GM12878 (cell line): ENCODE results near the gene PFN3. TPM values are rescaled to one million over a fixed set of nuclear protein-coding genes. Genes with fewer than 3 reads are reported as not detected.
A peak's percentile ranks its signal among the peaks of the same experiment; 100 is the strongest.

Source experiments
- BHLHE40 ChIP-seq, 2 experiments: fragments of 450-650 bp in 1 of 2; IDR thresholded peaks; 2 replicates each; pipeline ENCODE4 v1.6.1; 2011 to 2017; ENCODE audit warnings: low read depth in 2 of 2, borderline replicate concordance in 1 of 2, improper control_type of control experiment in 1 of 2, low read length in 1 of 2, mild to moderate bottlenecking in 1 of 2
- BRCA1 ChIP-seq: IDR thresholded peaks from 2 replicates; pipeline ENCODE4 v1.6.1; 2011; ENCODE audit warnings: low read depth, low read length, improper control_type of control experiment
- CTCF ChIP-seq, 3 experiments: IDR thresholded peaks in 2 of 3; conservative IDR thresholded peaks in 1 of 3; 2 replicates each; pipeline ENCODE4 v1.5.1; 2011; ENCODE audit warnings: low read depth in 3 of 3, low read length in 3 of 3, mild to moderate bottlenecking in 3 of 3, control low read depth in 2 of 3, moderate library complexity in 2 of 3, inconsistent platforms in 1 of 3, mixed read lengths in 1 of 3; ENCODE audit not compliant: control insufficient read depth in 2 of 3, insufficient read depth in 1 of 3; ENCODE audit errors: extremely low read depth in 1 of 3
- DPF2 ChIP-seq: fragments of 450-650 bp; IDR thresholded peaks from 2 replicates; pipeline ENCODE4 v1.6.1; 2017; ENCODE audit warnings: mild to moderate bottlenecking
- FOXK2 ChIP-seq: fragments of 450-650 bp; IDR thresholded peaks from 2 replicates; pipeline ENCODE4 v1.6.1; 2017; ENCODE audit warnings: mild to moderate bottlenecking, moderate library complexity
- HDAC6 ChIP-seq: fragments of 200-600 bp; sonication (generic); IDR thresholded peaks from one replicate; pipeline ENCODE4 v1.8.0; 2017; ENCODE audit warnings: antibody characterized with exemption; ENCODE audit not compliant: unreplicated experiment
- LARP7 ChIP-seq: fragments of 450-650 bp; IDR thresholded peaks from 2 replicates; pipeline ENCODE4 v1.6.1; 2017; ENCODE audit warnings: mild to moderate bottlenecking
- NFIC ChIP-seq: IDR thresholded peaks from 2 replicates; pipeline ENCODE4 v1.6.1; 2012; ENCODE audit warnings: low read depth, mild to moderate bottlenecking, inconsistent platforms, low read length, moderate library complexity
- NR2F1 ChIP-seq: fragments of 450-650 bp; conservative IDR thresholded peaks from 2 replicates; pipeline ENCODE4 v1.6.1; 2017; ENCODE audit warnings: mild to moderate bottlenecking
- POLR2A ChIP-seq: IDR thresholded peaks from 2 replicates; pipeline ENCODE4 v1.6.1; 2011; ENCODE audit warnings: low read depth, mild to moderate bottlenecking, low read length
- POU2F2 ChIP-seq: IDR thresholded peaks from 3 replicates; pipeline ENCODE4 v1.6.1; 2011; ENCODE audit warnings: low read depth, mild to moderate bottlenecking, low read length, borderline replicate concordance
- RFX5 ChIP-seq: IDR thresholded peaks from 2 replicates; pipeline ENCODE4 v1.6.1; 2011; ENCODE audit warnings: low read depth, low read length, improper control_type of control experiment
- SMC3 ChIP-seq: IDR thresholded peaks from 2 replicates; pipeline ENCODE4 v1.6.1; 2011; ENCODE audit warnings: low read length, improper control_type of control experiment, borderline replicate concordance
- SP1 ChIP-seq: IDR thresholded peaks from one replicate; pipeline ENCODE4 v1.6.1; 2011; ENCODE audit warnings: low read depth, low read length
- SRF ChIP-seq, 2 experiments: IDR thresholded peaks; 2 replicates each; pipeline ENCODE4 v1.6.1; 2011; ENCODE audit warnings: low read depth in 2 of 2, low read length in 2 of 2, mild to moderate bottlenecking in 1 of 2, moderate library complexity in 1 of 2
- STAT1 ChIP-seq: fragments of 450-650 bp; conservative IDR thresholded peaks from 2 replicates; pipeline ENCODE4 v1.6.1; 2014; ENCODE audit warnings: antibody characterized with exemption, mild to moderate bottlenecking
- YY1 ChIP-seq: IDR thresholded peaks from 2 replicates; pipeline ENCODE4 v1.6.1; 2011; ENCODE audit warnings: low read depth, mild to moderate bottlenecking, low read length
- ZNF24 ChIP-seq: fragments of 450-650 bp; IDR thresholded peaks from 2 replicates; pipeline ENCODE4 v1.6.1; 2017; ENCODE audit warnings: antibody characterized with exemption, mild to moderate bottlenecking
- ZZZ3 ChIP-seq: IDR thresholded peaks from 2 replicates; pipeline ENCODE4 v1.6.1; 2011; ENCODE audit warnings: low read depth; ENCODE audit not compliant: control insufficient read depth, insufficient read length
- polyA plus RNA-seq, 11 experiments: library from polyadenylated mRNA; depleted of rRNA in 4 of 11; unstranded in 6 of 11; stranded (reverse) in 5 of 11; fragments of >200 nt; fragmentation: Nextera tagmentation in 4 of 11; fragmentation: Illumina TruSeq in 1 of 11; extraction: Ambion mirVana in 4 of 11; extraction: Trizol in 1 of 11; gene quantifications; 1 replicate in 1 of 11; 2 replicates in 10 of 11; pipeline versions ENCODE4 v1.2.1 to v1.2.3, GENCODE V29; 2011 to 2016; ENCODE audit warnings: inconsistent platforms in 2 of 11, missing spikeins in 2 of 11, low read depth in 1 of 11
- total RNA-seq, 4 experiments: library from RNA; depleted of rRNA in 3 of 4; stranded (reverse); fragments of >200 nt in 3 of 4; fragmentation: Illumina TruSeq in 1 of 4; extraction: Trizol in 1 of 4; gene quantifications; 2 replicates each; pipeline versions ENCODE4 v1.2.1 to v1.2.3, GENCODE V29; 2013 to 2021
- TF ChIP-seq, protein P1 (sequence below): fragments of 450-650 bp; IDR thresholded peaks from 2 replicates; pipeline ENCODE4 v1.6.1; 2017; ENCODE audit warnings: antibody characterized with exemption, mild to moderate bottlenecking, moderate library complexity
- TF ChIP-seq, protein P2 (sequence below): IDR thresholded peaks from 2 replicates; pipeline ENCODE4 v1.6.1; 2011; ENCODE audit warnings: borderline replicate concordance, low read depth, mild to moderate bottlenecking, moderate library complexity, mixed read lengths, low read length; ENCODE audit not compliant: insufficient read depth; ENCODE audit errors: extremely low read length
- TF ChIP-seq, protein P3 (sequence below): IDR thresholded peaks from 2 replicates; pipeline ENCODE4 v1.6.1; 2012; ENCODE audit warnings: low read depth, low read length, improper control_type of control experiment

The PFN3 gene
- total and polyA plus RNA-seq, 10 of the 15 experiments (the other 5 are each of a cell fraction or from before 2014, with no cell fraction given): not detected

- TF ChIP-seq STAT1 (0 out of 2 replicates have a peak, but pooled peaks have one; percentile 25), POU2F2 (no peak; the same call in 2 of the 3 replicates), SRF (IDR thresholded peaks at IDR 0.05; ENCODE audit: low read depth in 2 of 2, low read length in 2 of 2) (no peak), SMC3 (peak; percentile 76), NFIC (no peak), RFX5 (no peak), BRCA1 (no peak), CTCF (IDR thresholded peaks at IDR 0.05 in 2 of 3, conservative IDR thresholded peaks at IDR 0.05 in 1 of 3; ENCODE audit: control insufficient read depth in 2 of 3, extremely low read depth in 1 of 3, insufficient read depth in 1 of 3, low read depth in 3 of 3, low read length in 3 of 3) (peak; percentile 81 to 95 (median 85)), DPF2 (peak; percentile 70), FOXK2 (no peak), YY1 (peak; percentile 92), LARP7 (peak; percentile 49; the same call in 1 of the 2 replicates), SP1 (peak; percentile 17), ZNF24 (no peak), POLR2A (peak; percentile 55; the same call in 1 of the 2 replicates), HDAC6 (no peak), ZZZ3 (no peak), NR2F1 (peak; percentile 83; the same call in 1 of the 2 replicates), BHLHE40 (IDR thresholded peaks at IDR 0.05; ENCODE audit: borderline replicate concordance in 1 of 2, low read depth in 2 of 2, low read length in 1 of 2) (peak; percentile 88 to 95)
- TF ChIP-seq, protein P1, sequence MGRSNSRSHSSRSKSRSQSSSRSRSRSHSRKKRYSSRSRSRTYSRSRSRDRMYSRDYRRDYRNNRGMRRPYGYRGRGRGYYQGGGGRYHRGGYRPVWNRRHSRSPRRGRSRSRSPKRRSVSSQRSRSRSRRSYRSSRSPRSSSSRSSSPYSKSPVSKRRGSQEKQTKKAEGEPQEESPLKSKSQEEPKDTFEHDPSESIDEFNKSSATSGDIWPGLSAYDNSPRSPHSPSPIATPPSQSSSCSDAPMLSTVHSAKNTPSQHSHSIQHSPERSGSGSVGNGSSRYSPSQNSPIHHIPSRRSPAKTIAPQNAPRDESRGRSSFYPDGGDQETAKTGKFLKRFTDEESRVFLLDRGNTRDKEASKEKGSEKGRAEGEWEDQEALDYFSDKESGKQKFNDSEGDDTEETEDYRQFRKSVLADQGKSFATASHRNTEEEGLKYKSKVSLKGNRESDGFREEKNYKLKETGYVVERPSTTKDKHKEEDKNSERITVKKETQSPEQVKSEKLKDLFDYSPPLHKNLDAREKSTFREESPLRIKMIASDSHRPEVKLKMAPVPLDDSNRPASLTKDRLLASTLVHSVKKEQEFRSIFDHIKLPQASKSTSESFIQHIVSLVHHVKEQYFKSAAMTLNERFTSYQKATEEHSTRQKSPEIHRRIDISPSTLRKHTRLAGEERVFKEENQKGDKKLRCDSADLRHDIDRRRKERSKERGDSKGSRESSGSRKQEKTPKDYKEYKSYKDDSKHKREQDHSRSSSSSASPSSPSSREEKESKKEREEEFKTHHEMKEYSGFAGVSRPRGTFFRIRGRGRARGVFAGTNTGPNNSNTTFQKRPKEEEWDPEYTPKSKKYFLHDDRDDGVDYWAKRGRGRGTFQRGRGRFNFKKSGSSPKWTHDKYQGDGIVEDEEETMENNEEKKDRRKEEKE: no peak
- TF ChIP-seq, protein P2, sequence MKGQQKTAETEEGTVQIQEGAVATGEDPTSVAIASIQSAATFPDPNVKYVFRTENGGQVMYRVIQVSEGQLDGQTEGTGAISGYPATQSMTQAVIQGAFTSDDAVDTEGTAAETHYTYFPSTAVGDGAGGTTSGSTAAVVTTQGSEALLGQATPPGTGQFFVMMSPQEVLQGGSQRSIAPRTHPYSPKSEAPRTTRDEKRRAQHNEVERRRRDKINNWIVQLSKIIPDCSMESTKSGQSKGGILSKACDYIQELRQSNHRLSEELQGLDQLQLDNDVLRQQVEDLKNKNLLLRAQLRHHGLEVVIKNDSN: no peak
- TF ChIP-seq, protein P3, sequence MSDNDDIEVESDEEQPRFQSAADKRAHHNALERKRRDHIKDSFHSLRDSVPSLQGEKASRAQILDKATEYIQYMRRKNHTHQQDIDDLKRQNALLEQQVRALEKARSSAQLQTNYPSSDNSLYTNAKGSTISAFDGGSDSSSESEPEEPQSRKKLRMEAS: peak; percentile 87
These were observed 3.6 kb upstream of the PFN3 start (continued) for GRCh38 chr5:177403792-177404640.
